DND-41 (cell line): ENCODE measurements around the gene PRORP.
"Not testable (repeated sequence)": the region's sequence is repeated elsewhere in the genome, so short reads cannot be mapped to it uniquely, and the experiment has no call there.

Source experiments
- ATAC-seq: fragments of 200-7000 bp; cut with Tn5 transposase; 3 replicates; pipeline ENCODE4 v1.9.1; 2021; ENCODE audit warnings: low read depth; ENCODE audit not compliant: insufficient read depth
- DNase-seq: peaks from one replicate; pipeline ENCODE4 v3.0.0-alpha.2; 2020
- H2AFZ ChIP-seq: 2 replicates; pipeline ENCODE4 v1.6.0; 2012; ENCODE audit warnings: low read depth, low read length
- H3K27ac ChIP-seq: 2 replicates; pipeline ENCODE4 v1.5.1; 2012; ENCODE audit warnings: low read length, inconsistent platforms
- H3K27me3 ChIP-seq: fragments of 200-600 bp; sonication (generic); 2 replicates; pipeline ENCODE4 v1.6.0; 2012; ENCODE audit warnings: low read length, mild to moderate bottlenecking, inconsistent platforms; ENCODE audit not compliant: insufficient read depth, poor library complexity
- H3K36me3 ChIP-seq: 2 replicates; pipeline ENCODE4 v1.5.1; 2012; ENCODE audit warnings: low read length, inconsistent platforms; ENCODE audit not compliant: insufficient read depth
- H3K4me1 ChIP-seq: 2 replicates; pipeline ENCODE4 v1.5.1; 2012; ENCODE audit warnings: mild to moderate bottlenecking, low read length; ENCODE audit not compliant: insufficient read depth
- H3K4me2 ChIP-seq: 2 replicates; pipeline ENCODE4 v1.6.0; 2012; ENCODE audit warnings: mild to moderate bottlenecking, moderate library complexity, low read length, inconsistent platforms; ENCODE audit not compliant: insufficient read depth
- H3K4me3 ChIP-seq, 2 experiments: fragments of 200-600 bp in 1 of 2; shearing (Covaris generic) in 1 of 2; 2 replicates each; pipeline ENCODE4 v1.5.1; 2012 to 2016; ENCODE audit warnings: inconsistent platforms in 2 of 2, low read length in 2 of 2, mild to moderate bottlenecking in 2 of 2, low read depth in 1 of 2, moderate library complexity in 1 of 2
- H3K79me2 ChIP-seq: 2 replicates; pipeline ENCODE4 v1.6.0; 2012; ENCODE audit warnings: low read length, inconsistent platforms; ENCODE audit not compliant: insufficient read depth
- H3K9ac ChIP-seq: 2 replicates; pipeline ENCODE4 v1.6.0; 2012; ENCODE audit warnings: low read depth, mild to moderate bottlenecking, inconsistent platforms, low read length, moderate library complexity
- H3K9me3 ChIP-seq: 2 replicates; pipeline ENCODE4 v1.5.1; 2012; ENCODE audit warnings: low read length, moderate library complexity, mild to moderate bottlenecking, inconsistent platforms; ENCODE audit not compliant: insufficient read depth, severe bottlenecking
- H4K20me1 ChIP-seq: 2 replicates; pipeline ENCODE4 v1.6.0; 2012; ENCODE audit warnings: low read length; ENCODE audit not compliant: insufficient read depth
- CTCF ChIP-seq: IDR thresholded peaks from 2 replicates; pipeline ENCODE4 v1.5.1; 2012; ENCODE audit warnings: borderline replicate concordance, low read length, moderate library complexity, mild to moderate bottlenecking; ENCODE audit not compliant: poor library complexity, severe bottlenecking; ENCODE audit errors: extremely low read depth
- EZH2 ChIP-seq: IDR thresholded peaks from 3 replicates; pipeline ENCODE4 v1.6.1; 2012; ENCODE audit warnings: borderline replicate concordance, low read depth, mild to moderate bottlenecking, moderate library complexity, low read length, inconsistent platforms; ENCODE audit not compliant: severe bottlenecking

PRORP gene

DNA sequence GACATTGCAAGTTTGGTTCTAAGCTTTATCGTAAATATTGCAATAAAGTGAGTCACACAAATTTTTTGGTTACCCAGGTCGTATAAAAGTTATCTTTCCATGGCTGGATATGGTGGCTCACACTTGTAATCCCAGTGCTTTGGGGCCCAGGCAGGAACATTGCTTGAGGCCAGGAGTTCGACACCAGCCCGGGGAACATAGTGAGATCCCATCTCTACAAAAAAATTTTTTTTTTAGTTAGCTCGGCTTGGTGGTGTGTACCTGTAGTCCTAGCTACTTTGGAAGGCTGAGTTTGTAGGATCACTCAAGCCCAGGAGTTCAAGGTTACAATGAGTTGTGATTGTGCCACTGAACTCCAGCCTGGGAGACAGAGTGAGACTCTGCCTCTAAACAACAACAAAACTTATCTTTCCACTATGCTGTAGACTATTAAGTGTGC is 24.4 kb downstream of the PRORP start:
- H3K79me2 ChIP-seq: peaks cover 25% of the 10 kb centered on the region; the same call in 1 of the 2 replicates
- H3K4me2 ChIP-seq: no peak overlapping the region
- no peaks in the 10 kb centered on the region for H3K4me1 ChIP-seq
- H4K20me1 ChIP-seq: no peaks in the 10 kb centered on the region
- no peak overlapping the region for H3K9ac ChIP-seq
- ATAC-seq: no peak
- DNase-seq: no peak
- no peaks in the 10 kb centered on the region for H3K9me3 ChIP-seq
- no peak overlapping the region for H3K27ac ChIP-seq
- no peak overlapping the region for H2AFZ ChIP-seq
- peaks cover 16% of the 10 kb centered on the region; the same call in 1 of the 2 replicates for H3K36me3 ChIP-seq
- H3K4me3 ChIP-seq: no peak overlapping the region
- H3K27me3 ChIP-seq: no peaks in the 10 kb centered on the region
- TF ChIP-seq CTCF (no peak), EZH2 (no peak)

GRCh38 chr14:35147186-35147585 is 24.8 kb downstream of the PRORP start:
- no peaks in the 10 kb centered on the region for H3K4me1 ChIP-seq
- no peak for TF ChIP-seq CTCF
- no peak for TF ChIP-seq EZH2

DNA sequence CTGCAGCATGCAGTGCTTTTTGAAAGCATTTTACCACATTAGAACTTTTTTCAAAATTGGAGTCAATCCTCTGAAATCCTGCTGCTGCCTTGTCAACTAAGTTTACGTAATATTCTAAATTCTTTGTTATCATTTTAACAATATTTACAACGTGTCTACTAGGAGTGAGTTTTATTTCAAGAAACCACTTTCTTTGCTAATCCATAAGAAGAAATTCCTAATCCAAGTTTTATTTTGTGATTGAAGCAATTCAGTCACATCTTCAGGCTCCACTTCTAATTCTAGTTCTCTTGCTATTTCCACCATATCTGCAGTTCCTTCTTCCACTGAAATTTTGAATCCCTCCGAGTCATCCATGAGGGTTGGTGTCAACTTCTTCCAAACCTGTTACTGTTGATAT is 25.4 kb downstream of the PRORP start:
- Histone ChIP-seq H3K9ac (no peak overlapping the region), H3K27me3 (no peaks in the 10 kb centered on the region), H3K27ac (no peak overlapping the region), H3K4me2 (no peak overlapping the region), H4K20me1 (no peaks in the 10 kb centered on the region), H3K9me3 (no peaks in the 10 kb centered on the region), H3K4me1 (no peaks in the 10 kb centered on the region), H2AFZ (no peak overlapping the region), H3K4me3 (no peak overlapping the region), H3K36me3 (peaks cover 8% of the 10 kb centered on the region; the same call in 1 of the 2 replicates), H3K79me2 (peaks cover 21% of the 10 kb centered on the region; the same call in 1 of the 2 replicates)
- ATAC-seq (no peak), DNase-seq (no peak)
- TF ChIP-seq CTCF: no peak
- TF ChIP-seq EZH2: no peak

More at GRCh38 chr14:35147186-35147585, 24.8 kb downstream of the PRORP start:
- ATAC-seq: no peak
- Histone ChIP-seq H3K9ac (no peak overlapping the region), H3K9me3 (no peaks in the 10 kb centered on the region), H2AFZ (no peak overlapping the region), H3K27ac (no peak overlapping the region), H3K27me3 (no peaks in the 10 kb centered on the region), H3K36me3 (peaks cover 11% of the 10 kb centered on the region; the same call in 1 of the 2 replicates), H3K79me2 (peaks cover 23% of the 10 kb centered on the region; the same call in 1 of the 2 replicates), H4K20me1 (no peaks in the 10 kb centered on the region), H3K4me2 (no peak overlapping the region), H3K4me3 (no peak overlapping the region)
- no peak for DNase-seq

DNA sequence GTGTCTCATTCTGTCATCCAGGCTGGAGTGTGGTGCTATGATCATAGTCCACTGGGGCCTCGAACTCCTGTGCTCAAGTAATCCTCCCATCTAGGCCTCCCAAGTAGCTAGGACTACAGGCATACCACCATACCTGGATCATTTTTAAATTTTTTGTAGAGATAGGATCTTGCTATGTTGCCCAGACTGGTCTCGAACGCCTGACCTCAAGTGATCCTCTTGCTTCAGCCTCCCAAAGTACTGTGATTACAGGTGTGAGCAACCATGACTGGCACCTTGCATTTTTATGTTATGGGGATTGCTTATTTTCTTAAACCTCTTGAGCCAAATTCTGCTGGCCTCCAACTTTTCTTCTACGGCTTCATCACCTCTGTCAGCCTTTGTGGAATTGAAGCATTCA is 26.9 kb downstream of the PRORP start:
- peaks cover 15% of the 10 kb centered on the region; the same call in 1 of the 2 replicates for H3K79me2 ChIP-seq
- no peak overlapping the region for H2AFZ ChIP-seq
- no peaks in the 10 kb centered on the region for H3K9me3 ChIP-seq
- peaks cover 4% of the 10 kb centered on the region for H3K4me1 ChIP-seq
- peaks cover under 1% of the 10 kb centered on the region; the same call in 1 of the 2 replicates for H3K36me3 ChIP-seq
- no peak overlapping the region for H3K9ac ChIP-seq
- TF ChIP-seq CTCF (no peak), EZH2 (no peak)
- H3K27me3 ChIP-seq: no peaks in the 10 kb centered on the region
- no peak overlapping the region for H3K4me3 ChIP-seq
- ATAC-seq: no peak
- no peak for DNase-seq
- no peaks in the 10 kb centered on the region for H4K20me1 ChIP-seq
- no peak overlapping the region for H3K4me2 ChIP-seq
- H3K27ac ChIP-seq: no peak overlapping the region

- H3K36me3 ChIP-seq, H3K27ac ChIP-seq, H3K27me3 ChIP-seq, ATAC-seq, H2AFZ ChIP-seq, H3K79me2 ChIP-seq, H3K4me2 ChIP-seq, H4K20me1 ChIP-seq, H3K9me3 ChIP-seq, H3K9ac ChIP-seq, H3K4me3 ChIP-seq, DNase-seq: not testable (repeated sequence)
- peaks cover 11% of the 10 kb centered on the region for H3K4me1 ChIP-seq
Measured at GRCh38 chr14:35152531-35152930, 30.2 kb downstream of the PRORP start.
